H1 (cell line): ENCODE data around the gene PDIA2. TPM values are rescaled to one million over a fixed set of nuclear protein-coding genes. Genes with fewer than 3 reads are reported as not detected.

ENCODE experiments used
- CTCF ChIA-PET: fragments of 300-600 bp; sonication (Branson Sonifier 250); formaldehyde crosslinking; loops from one replicate; lab custom pipeline; 2021; ENCODE audit not compliant: partially characterized antibody; lab: Charles Lee
- POLR2A ChIA-PET: fragments of 300-600 bp; sonication (Branson Sonifier 250); formaldehyde crosslinking; loops from one replicate; lab custom pipeline; 2021; ENCODE audit warnings: inconsistent platforms; ENCODE audit not compliant: partially characterized antibody; lab: Charles Lee
- DNase-seq, 2 experiments: peaks; one replicate each; pipeline versions ENCODE4 v3.0.0 to v3.0.0-alpha.2; 2010 to 2022; ENCODE audit warnings: low spot score in 2 of 2, low read depth in 1 of 2, mixed read lengths in 1 of 2
- FAIRE-seq: peaks from 2 replicates; lab custom pipeline; 2011; peaks lifted over from hg19 to GRCh38; lab: Jason Lieb, UNC
- H2AFZ ChIP-seq: 2 replicates; pipeline ENCODE4 v1.8.1; 2012; ENCODE audit warnings: low read length, inconsistent platforms
- H2AK5ac ChIP-seq: 2 replicates; pipeline ENCODE4 v1.6.1; 2013; ENCODE audit warnings: low read depth, low read length
- H2BK120ac ChIP-seq: replicated peaks from 2 replicates; pipeline ENCODE3; 2013; ENCODE audit warnings: low read depth, low read length, inconsistent platforms
- H2BK12ac ChIP-seq: 2 replicates; pipeline ENCODE4 v1.6.1; 2013; ENCODE audit warnings: low read depth, low read length
- H2BK15ac ChIP-seq: 2 replicates; pipeline ENCODE4 v1.6.1; 2013; ENCODE audit warnings: low read length
- H2BK20ac ChIP-seq: 2 replicates; pipeline ENCODE4 v1.6.1; 2013; ENCODE audit warnings: low read length
- H2BK5ac ChIP-seq: 2 replicates; pipeline ENCODE4 v1.6.1; 2013; ENCODE audit warnings: low read depth, low read length
- H3K14ac ChIP-seq: 2 replicates; pipeline ENCODE4 v1.6.1; 2013; ENCODE audit warnings: inconsistent platforms; ENCODE audit not compliant: insufficient read length
- H3K18ac ChIP-seq: 2 replicates; pipeline ENCODE4 v1.6.1; 2013; ENCODE audit warnings: low read length; ENCODE audit errors: extremely low read depth
- H3K23ac ChIP-seq: 2 replicates; pipeline ENCODE4 v1.6.1; 2013; ENCODE audit warnings: inconsistent platforms; ENCODE audit not compliant: insufficient read length
- H3K23me2 ChIP-seq: 2 replicates; pipeline ENCODE4 v1.6.1; 2013; ENCODE audit warnings: low read depth, low read length
- H3K27ac ChIP-seq: 2 replicates; pipeline ENCODE4 v1.6.1; 2011; ENCODE audit warnings: low read depth, low read length, inconsistent platforms
- H3K27me3 ChIP-seq, 4 experiments: replicated peaks in 1 of 4; 1 replicate in 1 of 4; 2 replicates in 3 of 4; pipeline versions ENCODE4 v1.6.1 to v1.8.1; 2011 to 2013; ENCODE audit warnings: low read length in 3 of 4, mild to moderate bottlenecking in 3 of 4, inconsistent platforms in 2 of 4, mixed read lengths in 2 of 4, moderate library complexity in 1 of 4; ENCODE audit not compliant: control insufficient read depth in 3 of 4, insufficient read depth in 3 of 4; ENCODE audit errors: extremely low read depth in 1 of 4
- H3K36me3 ChIP-seq, 4 experiments: 2 replicates each; pipeline versions ENCODE4 v1.6.1 to v1.8.1; 2011 to 2013; ENCODE audit warnings: mild to moderate bottlenecking in 4 of 4, low read length in 3 of 4, moderate library complexity in 2 of 4, control low read depth in 1 of 4, inconsistent platforms in 1 of 4; ENCODE audit not compliant: insufficient read depth in 4 of 4, control insufficient read depth in 2 of 4
- H3K4ac ChIP-seq: replicated peaks from 2 replicates; pipeline ENCODE3; 2013; ENCODE audit warnings: low read length, low read depth, mixed read lengths, inconsistent platforms; ENCODE audit not compliant: insufficient read length
- H3K4me1 ChIP-seq, 4 experiments: replicated peaks in 1 of 4; 1 replicate in 1 of 4; 2 replicates in 3 of 4; pipeline versions ENCODE4 v1.6.1 to v1.8.1; 2011 to 2013; ENCODE audit warnings: low read length in 3 of 4, inconsistent platforms in 2 of 4, mixed read lengths in 1 of 4; ENCODE audit not compliant: insufficient read depth in 4 of 4, control insufficient read depth in 3 of 4
- H3K4me2 ChIP-seq, 2 experiments: 2 replicates each; pipeline versions ENCODE4 v1.6.1 to v1.8.1; 2011 to 2013; ENCODE audit warnings: low read depth in 2 of 2, low read length in 2 of 2, control low read depth in 1 of 2, inconsistent platforms in 1 of 2, mild to moderate bottlenecking in 1 of 2; ENCODE audit not compliant: insufficient read depth in 1 of 2
- H3K4me3 ChIP-seq, 4 experiments: fragments of 200-600, 300-600 bp in 1 of 4; sonication (generic), shearing (Covaris generic), sonication (Bioruptor Twin) in 1 of 4; 2 replicates each; pipeline versions ENCODE4 v1.5.1 to v1.8.1; 2011 to 2016; ENCODE audit warnings: low read length in 4 of 4, low read depth in 3 of 4, control low read depth in 2 of 4, inconsistent platforms in 2 of 4, mild to moderate bottlenecking in 2 of 4, mixed read lengths in 1 of 4, moderate library complexity in 1 of 4; ENCODE audit not compliant: insufficient read depth in 2 of 4; ENCODE audit errors: extremely low read depth in 1 of 4
- H3K56ac ChIP-seq: replicated peaks from 2 replicates; pipeline ENCODE3; 2013; ENCODE audit warnings: low read depth, mild to moderate bottlenecking, mixed read lengths, low read length, inconsistent platforms; ENCODE audit not compliant: insufficient read length
- H3K79me1 ChIP-seq: 2 replicates; pipeline ENCODE4 v1.6.1; 2013; ENCODE audit warnings: low read depth, low read length, control low read depth
- H3K79me2 ChIP-seq, 2 experiments: 2 replicates each; pipeline versions ENCODE4 v1.6.1 to v1.8.1; 2012 to 2013; ENCODE audit warnings: low read length in 2 of 2, mild to moderate bottlenecking in 2 of 2, inconsistent platforms in 1 of 2; ENCODE audit not compliant: insufficient read depth in 2 of 2, control insufficient read depth in 1 of 2
- H3K9ac ChIP-seq, 4 experiments: replicated peaks in 1 of 4; 1 replicate in 1 of 4; 2 replicates in 3 of 4; pipeline versions ENCODE4 v1.6.1 to v1.8.1; 2011 to 2013; ENCODE audit warnings: low read depth in 3 of 4, low read length in 3 of 4, control low read depth in 2 of 4, mild to moderate bottlenecking in 2 of 4, moderate library complexity in 2 of 4, inconsistent platforms in 1 of 4; ENCODE audit errors: extremely low read depth in 1 of 4
- H3K9me3 ChIP-seq, 2 experiments: 2 replicates each; pipeline versions ENCODE4 v1.6.1 to v1.8.1; 2012 to 2013; ENCODE audit warnings: mild to moderate bottlenecking in 2 of 2, moderate library complexity in 2 of 2, control low read depth in 1 of 2, inconsistent platforms in 1 of 2, low read depth in 1 of 2, low read length in 1 of 2, mixed read lengths in 1 of 2; ENCODE audit not compliant: insufficient read depth in 2 of 2
- H4K20me1 ChIP-seq, 2 experiments: replicated peaks in 1 of 2; 2 replicates each; pipeline versions ENCODE3 to v1.8.1; 2011 to 2013; ENCODE audit warnings: inconsistent platforms in 2 of 2, low read length in 2 of 2, mild to moderate bottlenecking in 1 of 2; ENCODE audit not compliant: insufficient read depth in 2 of 2, control insufficient read depth in 1 of 2
- H4K5ac ChIP-seq: 2 replicates; pipeline ENCODE4 v1.6.1; 2013; ENCODE audit warnings: low read length, low read depth, mixed read lengths, inconsistent platforms; ENCODE audit not compliant: insufficient read length
- H4K8ac ChIP-seq: 2 replicates; pipeline ENCODE4 v1.8.0; 2013; ENCODE audit warnings: mild to moderate bottlenecking, moderate library complexity, low read length, inconsistent platforms; ENCODE audit not compliant: insufficient read depth; ENCODE audit errors: extremely low read depth
- H4K91ac ChIP-seq: replicated peaks from 2 replicates; pipeline ENCODE3; 2013; ENCODE audit warnings: low read length, mixed read lengths, inconsistent platforms; ENCODE audit not compliant: insufficient read length
- ASH2L ChIP-seq: fragments of 200-600, 300-600 bp; sonication (generic); IDR thresholded peaks from one replicate; pipeline ENCODE4 v1.7.1; 2017; ENCODE audit warnings: low read length
- POU5F1 ChIP-seq: IDR thresholded peaks from 2 replicates; pipeline ENCODE4 v1.6.1; 2011; ENCODE audit warnings: low read depth, mild to moderate bottlenecking, low read length, moderate library complexity
- RXRA ChIP-seq: IDR thresholded peaks from 2 replicates; pipeline ENCODE4 v1.6.1; 2011; ENCODE audit warnings: low read depth, mild to moderate bottlenecking, low read length, moderate library complexity; ENCODE audit not compliant: insufficient read depth
- TAF1 ChIP-seq: IDR thresholded peaks from 2 replicates; pipeline ENCODE4 v1.6.1; 2011; ENCODE audit warnings: mild to moderate bottlenecking, low read depth, low read length
- WGBS, 2 experiments: shearing (Covaris generic) in 1 of 2; methylation state at CpG; one replicate each; pipeline versions ENCODE4 v1.1.6 to v1.1.7; 2013 to 2015; ENCODE audit warnings: low lambda C conversion rate in 2 of 2, mixed read lengths in 2 of 2, inconsistent platforms in 1 of 2, low coverage in 1 of 2, missing lambda C conversion rate in 1 of 2; ENCODE audit not compliant: insufficient replicate concordance in 2 of 2, insufficient coverage in 1 of 2, insufficient read length in 1 of 2; ENCODE audit errors: extremely low coverage in 1 of 2, missing lambda C conversion rate in 1 of 2; 5-methylcytosine and 5-hydroxymethylcytosine counted together
- polyA plus RNA-seq, 7 experiments: library from polyadenylated mRNA; depleted of rRNA in 3 of 7; stranded (reverse) in 5 of 7; unstranded in 2 of 7; fragments of >200 nt in 5 of 7; fragments of 200-250 nt in 2 of 7; gene quantifications; 1 replicate in 5 of 7; 2 replicates in 1 of 7; 4 replicates in 1 of 7; pipeline versions ENCODE4 v1.2.1 to v1.2.3, GENCODE V29; 2011 to 2013; ENCODE audit warnings: missing spikeins in 2 of 7, mixed read lengths in 2 of 7
- total RNA-seq: library from RNA; stranded (reverse); fragmentation: NEBNext Ultra II Directional; extraction: Animal tissue kit (Norgen Biotek cat#: 25700); gene quantifications from 2 replicates; pipeline ENCODE4 v1.2.1, GENCODE V29; 2021
- TF ChIP-seq, protein P1 (sequence below): IDR thresholded peaks from 2 replicates; pipeline ENCODE4 v1.6.1; 2011; ENCODE audit warnings: low read depth, mild to moderate bottlenecking, low read length; ENCODE audit not compliant: insufficient read depth
- TF ChIP-seq, protein P2 (sequence below): IDR thresholded peaks from 2 replicates; pipeline ENCODE4 v1.6.1; 2012; ENCODE audit warnings: inconsistent platforms

Gene PDIA2
- total and polyA plus RNA-seq, 2 of the 8 experiments (the other 6 are each of a cell fraction or from before 2014, with no cell fraction given) = 0.34 to 0.50 TPM

DNA sequence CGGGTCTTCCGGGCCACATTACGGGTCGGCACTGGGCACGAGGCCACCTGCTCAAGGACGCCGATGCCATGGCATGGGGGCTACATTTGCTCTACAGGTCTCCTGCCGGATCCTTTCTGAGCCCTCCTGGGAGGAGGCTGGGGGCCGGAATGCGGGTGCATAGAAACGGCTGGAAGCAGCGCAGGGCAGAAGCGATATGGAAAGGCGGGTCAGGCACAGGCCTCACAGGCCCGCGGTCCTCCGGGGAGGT is 41.2 kb downstream of the PDIA2 start:
- Histone ChIP-seq H3K79me1 (peaks cover 34% of the 10 kb centered on the region), H3K36me3 (no peaks in the 10 kb centered on the region; a peak in 1 of 8 replicates), H3K14ac (no peak overlapping the region), H2BK15ac (no peak overlapping the region), H3K9me3 (no peaks in the 10 kb centered on the region), H2AK5ac (no peak overlapping the region), H4K5ac (no peak overlapping the region), H3K9ac (no peak overlapping the region), H3K4me1 (peaks cover 0 to 14% (median 9%) of the 10 kb centered on the region in 4 experiments; a peak in 6 of 7 replicates), H3K4me2 (no peak overlapping the region), H3K23me2 (no peaks in the 10 kb centered on the region; the same call in 1 of the 2 replicates), H3K23ac (no peak overlapping the region), H3K27me3 (no peaks in the 10 kb centered on the region), H2BK5ac (no peak overlapping the region), H3K27ac (no peak overlapping the region), H3K18ac (no peak overlapping the region), H3K56ac (no peak overlapping the region), H3K79me2 (peaks cover 0 to 74% of the 10 kb centered on the region in 2 experiments; a peak in 3 of 4 replicates), H3K4ac (no peak overlapping the region), H4K20me1 (peaks cover 26 to 52% of the 10 kb centered on the region in 2 experiments), H4K8ac (no peak overlapping the region), H2BK20ac (no peak overlapping the region), H2AFZ (no peak overlapping the region), H2BK120ac (no peak overlapping the region), H4K91ac (no peak overlapping the region), H2BK12ac (no peak overlapping the region), H3K4me3 (no peak overlapping the region)
- WGBS, 2 experiments = 92% methylated on average over 17 of the region's 17 CpGs; no CpG with 5 or more reads in 1 of the 2 experiments
- CTCF ChIA-PET = interaction anchor here (0.7 to 1.9 kb wide), 10 partner anchors 10 to 230 kb away, joined by 3 to 7 read pairs (median 4); partner anchors contain the start of gene ARHGDIG
- POLR2A ChIA-PET = interaction anchor here (1.8 kb wide), 1 partner anchor 27 kb away, joined by 6 read pairs; no protein-coding TSS in a partner anchor
- no peak for FAIRE-seq
- DNase-seq = no peak
- TF ChIP-seq ASH2L (no peak), TAF1 (no peak), RXRA (no peak), POU5F1 (no peak)
- TF ChIP-seq, protein P1, sequence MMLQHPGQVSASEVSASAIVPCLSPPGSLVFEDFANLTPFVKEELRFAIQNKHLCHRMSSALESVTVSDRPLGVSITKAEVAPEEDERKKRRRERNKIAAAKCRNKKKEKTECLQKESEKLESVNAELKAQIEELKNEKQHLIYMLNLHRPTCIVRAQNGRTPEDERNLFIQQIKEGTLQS = no peak
- TF ChIP-seq, protein P2, sequence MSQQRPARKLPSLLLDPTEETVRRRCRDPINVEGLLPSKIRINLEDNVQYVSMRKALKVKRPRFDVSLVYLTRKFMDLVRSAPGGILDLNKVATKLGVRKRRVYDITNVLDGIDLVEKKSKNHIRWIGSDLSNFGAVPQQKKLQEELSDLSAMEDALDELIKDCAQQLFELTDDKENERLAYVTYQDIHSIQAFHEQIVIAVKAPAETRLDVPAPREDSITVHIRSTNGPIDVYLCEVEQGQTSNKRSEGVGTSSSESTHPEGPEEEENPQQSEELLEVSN = no peak
